ENCODE data around the gene RYR2.

The RYR2 gene

GRCh38 chr1:237759377-237759776 lies 717.4 kb downstream of the RYR2 start:
- H3K4me3 ChIP-seq (ENCODE audit: low read depth, low read length) = no peak overlapping the region
- no peak for TF ChIP-seq CTCF (IDR thresholded peaks at IDR 0.05; ENCODE audit: borderline replicate concordance, insufficient read depth, low read depth, low read length)

DNA sequence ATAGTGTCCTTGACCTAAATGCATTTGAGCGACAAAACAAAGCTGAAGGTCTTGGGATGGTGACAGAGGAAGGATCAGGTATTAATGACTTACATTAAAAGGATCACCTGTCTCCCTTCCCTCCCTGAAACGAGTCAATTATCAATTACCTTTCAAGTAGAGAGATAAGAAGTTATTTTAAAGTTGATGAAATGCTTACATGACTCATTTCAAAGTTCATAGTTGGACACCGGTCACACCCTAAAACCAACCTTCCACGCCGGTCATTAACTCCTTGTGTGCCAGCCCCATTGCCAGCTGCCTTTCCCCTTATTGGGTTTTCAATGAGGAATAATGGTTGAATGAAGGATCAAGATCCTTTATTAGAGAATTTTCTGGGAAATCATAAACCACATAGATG lies 719.0 kb downstream of the RYR2 start:
- no peak overlapping the region for H3K4me3 ChIP-seq (ENCODE audit: low read depth, low read length)
- TF ChIP-seq CTCF (IDR thresholded peaks at IDR 0.05; ENCODE audit: borderline replicate concordance, insufficient read depth, low read depth, low read length) = no peak

- H3K4me3 ChIP-seq (ENCODE audit: low read depth, low read length) = no peak overlapping the region
- no peak for TF ChIP-seq CTCF (IDR thresholded peaks at IDR 0.05; ENCODE audit: borderline replicate concordance, insufficient read depth, low read depth, low read length)
Measured at GRCh38 chr1:237763137-237763536, 721.2 kb downstream of the RYR2 start.

- TF ChIP-seq CTCF (IDR thresholded peaks at IDR 0.05; ENCODE audit: borderline replicate concordance, insufficient read depth, low read depth, low read length) = no peak
- H3K4me3 ChIP-seq (ENCODE audit: low read depth, low read length) = no peak overlapping the region
Measured at GRCh38 chr1:237763751-237764150, 721.8 kb downstream of the RYR2 start.

DNA sequence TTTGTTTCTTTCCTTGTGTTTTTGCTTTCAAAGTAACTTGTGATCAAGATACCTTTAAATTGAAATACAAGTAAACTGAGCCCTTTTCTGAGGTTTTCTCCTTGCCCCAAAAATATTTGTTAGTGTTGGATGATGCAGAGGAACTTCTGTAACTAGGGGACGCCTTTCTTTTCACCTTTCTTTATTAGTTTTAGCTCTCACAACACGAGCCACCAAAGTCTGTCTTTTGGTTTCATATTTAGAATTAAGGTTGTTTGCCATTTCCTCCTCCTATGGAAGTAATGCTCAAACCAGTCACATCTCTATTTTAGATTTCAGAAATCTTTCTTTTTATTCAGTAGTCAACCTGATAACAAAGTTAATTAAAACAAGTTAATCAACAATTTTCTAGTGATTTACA lies 727.9 kb downstream of the RYR2 start:
- no peak overlapping the region for H3K4me3 ChIP-seq (ENCODE audit: low read depth, low read length)
- no peak for TF ChIP-seq CTCF (IDR thresholded peaks at IDR 0.05; ENCODE audit: borderline replicate concordance, insufficient read depth, low read depth, low read length)

DNA sequence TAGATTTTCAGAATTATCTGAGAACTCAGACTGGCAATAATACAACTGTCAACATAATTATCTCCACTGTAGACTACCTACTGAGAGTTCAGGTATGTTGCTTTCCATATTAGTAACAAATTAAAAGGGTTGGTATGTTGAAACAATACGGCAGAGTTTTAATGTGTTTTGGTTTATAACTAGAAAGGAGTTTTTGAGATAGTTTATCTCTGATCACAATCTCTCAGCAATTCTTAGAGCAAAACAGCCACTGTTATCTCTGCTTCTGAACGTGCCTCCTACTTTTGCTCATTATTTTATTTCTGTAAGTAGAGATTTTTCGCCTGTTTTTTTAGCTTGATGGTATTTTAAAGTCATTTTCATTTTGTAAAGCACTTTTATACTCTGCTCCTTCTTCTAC lies 730.0 kb downstream of the RYR2 start:
- TF ChIP-seq CTCF (IDR thresholded peaks at IDR 0.05; ENCODE audit: borderline replicate concordance, insufficient read depth, low read depth, low read length) = no peak
- no peak overlapping the region for H3K4me3 ChIP-seq (ENCODE audit: low read depth, low read length)

GRCh38 chr1:237774246-237774645 lies 732.3 kb downstream of the RYR2 start:
- H3K4me3 ChIP-seq (ENCODE audit: low read depth, low read length) = no peak overlapping the region
- no peak for TF ChIP-seq CTCF (IDR thresholded peaks at IDR 0.05; ENCODE audit: borderline replicate concordance, insufficient read depth, low read depth, low read length)
